SK-N-SH (cell line): ENCODE data around the gene GH2. TPM values are rescaled to one million over a fixed set of nuclear protein-coding genes. Genes with fewer than 3 reads are reported as not detected.

Experiments used
- CTCF ChIA-PET: fragments of 300-600, 350-600 bp; formaldehyde crosslinking; extraction: SDS; loops from one replicate; lab custom pipeline; 2021; lab: Yijun Ruan, JAX
- POLR2A ChIA-PET: fragments of 350-600 bp; sonication (Branson Sonifier 250); formaldehyde crosslinking; extraction: SDS; loops from one replicate; lab custom pipeline; 2020; ENCODE audit warnings: antibody characterized with exemption, inconsistent platforms; lab: Yijun Ruan, JAX
- DNase-seq: peaks from one replicate; pipeline ENCODE4 v3.0.0; 2012
- H2AFZ ChIP-seq: fragments of 200-600 bp; sonication (generic); 2 replicates; pipeline ENCODE4 v1.8.1; 2016; ENCODE audit warnings: antibody characterized with exemption, mild to moderate bottlenecking, low read depth
- H3F3A ChIP-seq: fragments of 200-600 bp; sonication (generic); replicated peaks from 2 replicates; pipeline ENCODE3; 2016; ENCODE audit warnings: antibody characterized with exemption, mild to moderate bottlenecking; ENCODE audit not compliant: insufficient read depth
- H3K27ac ChIP-seq, 2 experiments: fragments of 200-500 bp in 1 of 2; fragments of 200-600 bp in 1 of 2; sonication (Bioruptor generic) in 1 of 2; sonication (generic), shearing (Covaris generic) in 1 of 2; 2 replicates each; pipeline versions ENCODE4 v1.5.1 to v1.6.1; 2014 to 2016; ENCODE audit warnings: low read depth in 2 of 2, inconsistent platforms in 1 of 2, low read length in 1 of 2, mild to moderate bottlenecking in 1 of 2, mixed read lengths in 1 of 2
- H3K27me3 ChIP-seq: fragments of 200-600 bp; sonication (generic), shearing (Covaris generic); 2 replicates; pipeline ENCODE4 v1.6.1; 2016; ENCODE audit warnings: mixed run types; ENCODE audit not compliant: insufficient read depth
- H3K36me3 ChIP-seq, 2 experiments: fragments of 200-500 bp in 1 of 2; fragments of 200-600 bp in 1 of 2; sonication (Bioruptor generic) in 1 of 2; sonication (generic) in 1 of 2; replicated peaks in 1 of 2; 2 replicates each; pipeline versions ENCODE3 to v1.5.1; 2014 to 2016; ENCODE audit warnings: low read length in 1 of 2, mild to moderate bottlenecking in 1 of 2; ENCODE audit not compliant: insufficient read depth in 2 of 2, control insufficient read depth in 1 of 2
- H3K4me1 ChIP-seq, 2 experiments: fragments of 200-500 bp in 1 of 2; fragments of 200-600 bp in 1 of 2; sonication (Bioruptor generic) in 1 of 2; sonication (generic), shearing (Covaris generic) in 1 of 2; 2 replicates each; pipeline versions ENCODE4 v1.5.1 to v1.6.1; 2014 to 2016; ENCODE audit warnings: low read depth in 1 of 2, low read length in 1 of 2, mixed run types in 1 of 2; ENCODE audit not compliant: insufficient read depth in 2 of 2, control insufficient read depth in 1 of 2
- H3K4me2 ChIP-seq: fragments of 200-600 bp; sonication (generic), shearing (Covaris generic); 2 replicates; pipeline ENCODE4 v1.6.1; 2017; ENCODE audit warnings: mixed run types
- H3K4me3 ChIP-seq, 2 experiments: fragments of 200-500 bp in 1 of 2; fragments of 200-600 bp in 1 of 2; sonication (Bioruptor generic) in 1 of 2; sonication (generic), shearing (Covaris generic) in 1 of 2; 2 replicates each; pipeline versions ENCODE4 v1.5.1 to v1.8.1; 2014 to 2016; ENCODE audit warnings: low read depth in 2 of 2, inconsistent platforms in 1 of 2, low read length in 1 of 2, mild to moderate bottlenecking in 1 of 2, mixed read lengths in 1 of 2, moderate library complexity in 1 of 2
- H3K79me2 ChIP-seq: fragments of 200-600 bp; sonication (generic); 2 replicates; pipeline ENCODE4 v1.8.1; 2017; ENCODE audit warnings: mild to moderate bottlenecking; ENCODE audit not compliant: insufficient read depth
- H3K9ac ChIP-seq: fragments of 200-600 bp; sonication (generic); 2 replicates; pipeline ENCODE4 v1.6.1; 2017; ENCODE audit warnings: mixed run types
- H3K9me2 ChIP-seq: fragments of 200-600 bp; sonication (generic); 2 replicates; pipeline ENCODE4 v1.6.1; 2017; ENCODE audit warnings: mixed run types
- H3K9me3 ChIP-seq: fragments of 200-600 bp; sonication (generic); 2 replicates; pipeline ENCODE4 v1.6.1; 2017; ENCODE audit warnings: mixed run types, mild to moderate bottlenecking, moderate library complexity
- H4K20me1 ChIP-seq: fragments of 200-600 bp; sonication (generic); 2 replicates; pipeline ENCODE4 v1.6.1; 2017; ENCODE audit warnings: mild to moderate bottlenecking, mixed run types; ENCODE audit not compliant: insufficient read depth
- CHD2 ChIP-seq: fragments of 150-350 bp; IDR thresholded peaks from 2 replicates; pipeline ENCODE4 v1.6.1; 2018; ENCODE audit warnings: low read length; ENCODE audit not compliant: partially characterized antibody
- ELF1 ChIP-seq: IDR thresholded peaks from 2 replicates; pipeline ENCODE4 v1.4.0; 2012
- EP300 ChIP-seq, 2 experiments: IDR thresholded peaks; 2 replicates each; pipeline versions ENCODE4 v1.4.0 to v1.6.1; 2012; ENCODE audit warnings: borderline replicate concordance in 1 of 2, low read depth in 1 of 2, low read length in 1 of 2
- EZH2phosphoT487 ChIP-seq: fragments of 200-600 bp; sonication (generic); IDR thresholded peaks from 2 replicates; pipeline ENCODE4 v1.6.1; 2017; ENCODE audit warnings: low read depth, mixed run types, mild to moderate bottlenecking, antibody characterized with exemption, moderate library complexity, borderline replicate concordance
- FOXJ3 ChIP-seq: sonication (generic); formaldehyde crosslinking; IDR thresholded peaks from 2 replicates; pipeline ENCODE4 v1.5.1; 2020; ENCODE audit warnings: mild to moderate bottlenecking, missing genetic modification reagents
- FOXM1 ChIP-seq: IDR thresholded peaks from 2 replicates; pipeline ENCODE4 v1.4.0; 2012; ENCODE audit warnings: low read depth, mild to moderate bottlenecking
- JUND ChIP-seq: IDR thresholded peaks from 2 replicates; pipeline ENCODE4 v1.4.0; 2012
- RAD21 ChIP-seq: IDR thresholded peaks from 2 replicates; pipeline ENCODE4 v1.6.1; 2012; ENCODE audit warnings: mild to moderate bottlenecking, low read length
- RCOR1 ChIP-seq: fragments of 150-350 bp; IDR thresholded peaks from 2 replicates; pipeline ENCODE4 v1.6.1; 2017; ENCODE audit warnings: antibody characterized with exemption, low read length
- RFX5 ChIP-seq: IDR thresholded peaks from 2 replicates; pipeline ENCODE4 v1.6.1; 2012; ENCODE audit warnings: mild to moderate bottlenecking, improper control_type of control experiment, low read length
- SIN3A ChIP-seq: IDR thresholded peaks from 2 replicates; pipeline ENCODE4 v1.6.1; 2012; ENCODE audit warnings: low read depth, mild to moderate bottlenecking, low read length, moderate library complexity, borderline replicate concordance
- SMC3 ChIP-seq: IDR thresholded peaks from 2 replicates; pipeline ENCODE4 v1.6.1; 2012; ENCODE audit warnings: low read depth, low read length, improper control_type of control experiment
- TCF12 ChIP-seq: IDR thresholded peaks from 2 replicates; pipeline ENCODE4 v1.4.0; 2012
- TEAD4 ChIP-seq: IDR thresholded peaks from 2 replicates; pipeline ENCODE4 v1.4.0; 2012; ENCODE audit warnings: mild to moderate bottlenecking, borderline replicate concordance; ENCODE audit not compliant: insufficient read depth
- WGBS: methylation state at CpG from one replicate; pipeline ENCODE4 v1.1.6; 2017; ENCODE audit warnings: low lambda C conversion rate; 5-methylcytosine and 5-hydroxymethylcytosine counted together
- polyA plus RNA-seq, 3 experiments: library from polyadenylated mRNA; depleted of rRNA; stranded (reverse); fragments of >200 nt; gene quantifications; 2 replicates each; pipeline ENCODE4 v1.2.3, GENCODE V29; 2012
- TF ChIP-seq, protein P1 (sequence below): fragments of 150-350 bp; IDR thresholded peaks from 2 replicates; pipeline ENCODE4 v1.6.1; 2016; ENCODE audit warnings: mild to moderate bottlenecking, low read depth, low read length
- TF ChIP-seq, protein P2 (sequence below): IDR thresholded peaks from 2 replicates; pipeline ENCODE4; 2012
- TF ChIP-seq, protein P3 (sequence below): IDR thresholded peaks from 2 replicates; pipeline ENCODE4 v1.4.0; 2012; ENCODE audit warnings: low read depth, borderline replicate concordance
- TF ChIP-seq, protein P4 (sequence below): fragments of 200-600 bp; sonication (generic); IDR thresholded peaks from 2 replicates; pipeline ENCODE4 v1.6.1; 2017; ENCODE audit warnings: antibody characterized with exemption, mild to moderate bottlenecking, moderate library complexity
- TF ChIP-seq, protein P5 (sequence below): IDR thresholded peaks from 2 replicates; pipeline ENCODE4 v1.4.0; 2012; ENCODE audit warnings: low read depth

The GH2 gene
- polyA plus RNA-seq, 1 of the 3 experiments (the other 2 are of a cell fraction): not detected

DNA sequence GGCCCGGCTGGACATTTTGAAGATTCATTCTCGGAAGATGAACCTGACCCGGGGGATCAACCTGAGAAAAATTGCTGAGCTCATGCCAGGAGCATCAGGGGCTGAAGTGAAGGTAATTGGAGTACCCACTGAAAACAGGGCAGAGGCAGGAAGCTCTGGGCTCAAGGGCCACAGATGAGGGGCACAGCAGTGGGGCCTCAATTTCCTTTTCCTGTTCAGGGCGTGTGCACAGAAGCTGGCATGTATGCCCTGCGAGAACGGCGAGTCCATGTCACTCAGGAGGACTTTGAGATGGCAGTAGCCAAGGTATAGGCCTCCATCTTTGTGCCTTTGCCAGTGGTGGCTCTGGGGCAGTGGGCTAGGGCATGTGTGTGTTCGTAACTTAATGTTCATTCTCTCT, 50.2 kb downstream of the GH2 start:
- ChIA-PET POLR2A (interaction anchor here (1.1 to 9.1 kb wide), 2 partner anchors 10 to 137 kb away, joined by 3 to 108 read pairs; partner anchors contain the start of gene SMARCD2), CTCF (interaction anchor here (0.5 to 7.4 kb wide), 5 partner anchors 9 to 198 kb away, joined by 3 to 96 read pairs (median 3); partner anchors contain the start of gene SMARCD2)
- H3K79me2 ChIP-seq: peaks cover 42% of the 10 kb centered on the region
- no peak overlapping the region for H3K4me2 ChIP-seq
- DNase-seq: no peak
- no peak overlapping the region for H3K9ac ChIP-seq
- H3F3A ChIP-seq: peaks cover 33% of the 10 kb centered on the region
- H3K27me3 ChIP-seq: no peaks in the 10 kb centered on the region
- H3K9me2 ChIP-seq: no peaks in the 10 kb centered on the region
- H3K9me3 ChIP-seq: no peaks in the 10 kb centered on the region
- TF ChIP-seq CHD2 (peak; percentile 18), TEAD4 (no peak)
- H2AFZ ChIP-seq: no peak overlapping the region
- peaks cover 12% of the 10 kb centered on the region; the same call in 1 of the 2 replicates for H4K20me1 ChIP-seq
- no peak overlapping the region for H3K27ac ChIP-seq
- peaks cover 67 to 75% of the 10 kb centered on the region in 2 experiments for H3K36me3 ChIP-seq
- no peak overlapping the region for H3K4me3 ChIP-seq
- 95% methylated on average over 8 of the region's 8 CpGs for WGBS
- H3K4me1 ChIP-seq: peaks cover 3 to 26% of the 10 kb centered on the region in 2 experiments; a peak in 2 of 4 replicates

DNA sequence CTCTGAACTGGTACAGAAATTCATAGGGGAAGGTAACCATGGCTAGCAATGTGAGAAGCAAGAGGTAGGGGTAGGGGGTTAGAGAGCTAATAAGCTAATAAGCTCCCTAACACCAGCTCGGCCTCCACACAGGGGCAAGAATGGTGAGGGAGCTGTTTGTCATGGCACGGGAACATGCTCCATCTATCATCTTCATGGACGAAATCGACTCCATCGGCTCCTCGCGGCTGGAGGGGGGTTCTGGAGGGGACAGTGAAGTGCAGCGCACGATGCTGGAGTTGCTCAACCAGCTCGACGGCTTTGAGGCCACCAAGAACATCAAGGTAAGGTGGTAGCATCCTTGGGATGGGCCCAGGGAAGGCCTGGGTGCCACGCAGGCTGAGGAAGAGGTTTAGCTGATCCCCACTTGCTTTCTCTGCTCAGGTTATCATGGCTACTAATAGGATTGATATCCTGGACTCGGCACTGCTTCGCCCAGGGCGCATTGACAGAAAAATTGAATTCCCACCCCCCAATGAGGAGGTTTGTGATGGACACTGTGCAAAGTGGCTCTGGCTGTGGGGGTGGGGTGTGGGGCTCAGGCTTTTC, 50.7 kb downstream of the GH2 start:
- CTCF ChIA-PET: interaction anchor here (0.5 to 7.4 kb wide), 9 partner anchors 9 to 406 kb away, joined by 3 to 96 read pairs (median 3); partner anchors contain the start of gene SMARCD2
- TF ChIP-seq CHD2: no peak
- TF ChIP-seq EZH2phosphoT487: no peak
- TF ChIP-seq, protein P1, sequence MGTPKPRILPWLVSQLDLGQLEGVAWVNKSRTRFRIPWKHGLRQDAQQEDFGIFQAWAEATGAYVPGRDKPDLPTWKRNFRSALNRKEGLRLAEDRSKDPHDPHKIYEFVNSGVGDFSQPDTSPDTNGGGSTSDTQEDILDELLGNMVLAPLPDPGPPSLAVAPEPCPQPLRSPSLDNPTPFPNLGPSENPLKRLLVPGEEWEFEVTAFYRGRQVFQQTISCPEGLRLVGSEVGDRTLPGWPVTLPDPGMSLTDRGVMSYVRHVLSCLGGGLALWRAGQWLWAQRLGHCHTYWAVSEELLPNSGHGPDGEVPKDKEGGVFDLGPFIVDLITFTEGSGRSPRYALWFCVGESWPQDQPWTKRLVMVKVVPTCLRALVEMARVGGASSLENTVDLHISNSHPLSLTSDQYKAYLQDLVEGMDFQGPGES: no peak
- no peak for TF ChIP-seq ELF1
- no peak for TF ChIP-seq JUND
- TF ChIP-seq, protein P2, sequence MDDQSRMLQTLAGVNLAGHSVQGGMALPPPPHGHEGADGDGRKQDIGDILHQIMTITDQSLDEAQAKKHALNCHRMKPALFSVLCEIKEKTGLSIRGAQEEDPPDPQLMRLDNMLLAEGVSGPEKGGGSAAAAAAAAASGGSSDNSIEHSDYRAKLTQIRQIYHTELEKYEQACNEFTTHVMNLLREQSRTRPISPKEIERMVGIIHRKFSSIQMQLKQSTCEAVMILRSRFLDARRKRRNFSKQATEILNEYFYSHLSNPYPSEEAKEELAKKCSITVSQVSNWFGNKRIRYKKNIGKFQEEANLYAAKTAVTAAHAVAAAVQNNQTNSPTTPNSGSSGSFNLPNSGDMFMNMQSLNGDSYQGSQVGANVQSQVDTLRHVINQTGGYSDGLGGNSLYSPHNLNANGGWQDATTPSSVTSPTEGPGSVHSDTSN: no peak
- no peak for TF ChIP-seq SIN3A
- no peak for TF ChIP-seq EP300 (IDR thresholded peaks at IDR 0.05; ENCODE audit: borderline replicate concordance in 1 of 2, low read depth in 1 of 2, low read length in 1 of 2)
- TF ChIP-seq RCOR1: no peak
- no peak for TF ChIP-seq RAD21
- TF ChIP-seq RFX5: no peak
- TF ChIP-seq, protein P3, sequence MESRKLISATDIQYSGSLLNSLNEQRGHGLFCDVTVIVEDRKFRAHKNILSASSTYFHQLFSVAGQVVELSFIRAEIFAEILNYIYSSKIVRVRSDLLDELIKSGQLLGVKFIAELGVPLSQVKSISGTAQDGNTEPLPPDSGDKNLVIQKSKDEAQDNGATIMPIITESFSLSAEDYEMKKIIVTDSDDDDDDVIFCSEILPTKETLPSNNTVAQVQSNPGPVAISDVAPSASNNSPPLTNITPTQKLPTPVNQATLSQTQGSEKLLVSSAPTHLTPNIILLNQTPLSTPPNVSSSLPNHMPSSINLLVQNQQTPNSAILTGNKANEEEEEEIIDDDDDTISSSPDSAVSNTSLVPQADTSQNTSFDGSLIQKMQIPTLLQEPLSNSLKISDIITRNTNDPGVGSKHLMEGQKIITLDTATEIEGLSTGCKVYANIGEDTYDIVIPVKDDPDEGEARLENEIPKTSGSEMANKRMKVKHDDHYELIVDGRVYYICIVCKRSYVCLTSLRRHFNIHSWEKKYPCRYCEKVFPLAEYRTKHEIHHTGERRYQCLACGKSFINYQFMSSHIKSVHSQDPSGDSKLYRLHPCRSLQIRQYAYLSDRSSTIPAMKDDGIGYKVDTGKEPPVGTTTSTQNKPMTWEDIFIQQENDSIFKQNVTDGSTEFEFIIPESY: no peak
- no peak for TF ChIP-seq TCF12
- TF ChIP-seq, protein P4, sequence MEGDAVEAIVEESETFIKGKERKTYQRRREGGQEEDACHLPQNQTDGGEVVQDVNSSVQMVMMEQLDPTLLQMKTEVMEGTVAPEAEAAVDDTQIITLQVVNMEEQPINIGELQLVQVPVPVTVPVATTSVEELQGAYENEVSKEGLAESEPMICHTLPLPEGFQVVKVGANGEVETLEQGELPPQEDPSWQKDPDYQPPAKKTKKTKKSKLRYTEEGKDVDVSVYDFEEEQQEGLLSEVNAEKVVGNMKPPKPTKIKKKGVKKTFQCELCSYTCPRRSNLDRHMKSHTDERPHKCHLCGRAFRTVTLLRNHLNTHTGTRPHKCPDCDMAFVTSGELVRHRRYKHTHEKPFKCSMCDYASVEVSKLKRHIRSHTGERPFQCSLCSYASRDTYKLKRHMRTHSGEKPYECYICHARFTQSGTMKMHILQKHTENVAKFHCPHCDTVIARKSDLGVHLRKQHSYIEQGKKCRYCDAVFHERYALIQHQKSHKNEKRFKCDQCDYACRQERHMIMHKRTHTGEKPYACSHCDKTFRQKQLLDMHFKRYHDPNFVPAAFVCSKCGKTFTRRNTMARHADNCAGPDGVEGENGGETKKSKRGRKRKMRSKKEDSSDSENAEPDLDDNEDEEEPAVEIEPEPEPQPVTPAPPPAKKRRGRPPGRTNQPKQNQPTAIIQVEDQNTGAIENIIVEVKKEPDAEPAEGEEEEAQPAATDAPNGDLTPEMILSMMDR: no peak
- TF ChIP-seq, protein P5, sequence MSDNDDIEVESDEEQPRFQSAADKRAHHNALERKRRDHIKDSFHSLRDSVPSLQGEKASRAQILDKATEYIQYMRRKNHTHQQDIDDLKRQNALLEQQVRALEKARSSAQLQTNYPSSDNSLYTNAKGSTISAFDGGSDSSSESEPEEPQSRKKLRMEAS: no peak
- no peak for TF ChIP-seq FOXM1
- TF ChIP-seq FOXJ3 (CRISPR knock-in tag): no peak
- no peak for TF ChIP-seq SMC3
- TF ChIP-seq, all 33 proteins: peak for 0
- DNase-seq: no peak
- 92% methylated on average over 15 of the region's 15 CpGs for WGBS
- Histone ChIP-seq H3K4me3 (no peak overlapping the region), H3K79me2 (peaks cover 42% of the 10 kb centered on the region), H4K20me1 (peaks cover 12% of the 10 kb centered on the region; the same call in 1 of the 2 replicates), H3K9me2 (no peaks in the 10 kb centered on the region), H3K36me3 (peaks cover 62 to 71% of the 10 kb centered on the region in 2 experiments), H3K9ac (no peak overlapping the region), H3K4me2 (no peak overlapping the region), H3K27ac (no peak overlapping the region), H2AFZ (no peak overlapping the region), H3K9me3 (no peaks in the 10 kb centered on the region), H3K4me1 (peaks cover 3 to 27% of the 10 kb centered on the region in 2 experiments; a peak in 2 of 4 replicates), H3F3A (peaks cover 35% of the 10 kb centered on the region), H3K27me3 (no peaks in the 10 kb centered on the region)
- POLR2A ChIA-PET: interaction anchor here (0.7 to 9.1 kb wide), 3 partner anchors 10 to 101 kb away, joined by 3 to 108 read pairs (median 7); partner anchors contain the start of gene SMARCD2
